Colonic mucosa (tissue), 4 donors: ENCODE results near the gene CELSR3. TPM values are rescaled to one million over a fixed set of nuclear protein-coding genes. Genes with fewer than 3 reads are reported as not detected.
A peak's percentile ranks its signal among the peaks of the same experiment; 100 is the strongest.

Experiments
- DNase-seq: peaks from one replicate; pipeline ENCODE4 v3.0.0-alpha.2; 2020
- H3K27ac ChIP-seq: fragments of 200-600 bp; one replicate; pipeline ENCODE4 v1.8.0; 2021
- H3K27me3 ChIP-seq: fragments of 200-600 bp; one replicate; pipeline ENCODE4 v1.8.0; 2021
- H3K36me3 ChIP-seq: fragments of 200-600 bp; one replicate; pipeline ENCODE4 v1.8.0; 2021
- H3K4me1 ChIP-seq: fragments of 200-600 bp; one replicate; pipeline ENCODE4 v1.8.0; 2021; ENCODE audit warnings: mild to moderate bottlenecking
- H3K4me3 ChIP-seq: fragments of 200-600 bp; one replicate; pipeline ENCODE4 v1.8.0; 2021
- H3K9ac ChIP-seq, 2 donors: one replicate each; pipeline ENCODE4 v1.7.0; 2013; ENCODE audit warnings: control low read depth in 2 of 2, low read depth in 2 of 2, low read length in 2 of 2
- H3K9me3 ChIP-seq: fragments of 200-600 bp; one replicate; pipeline ENCODE4 v1.8.0; 2021
- intact Hi-C: fragments of 100-400 bp; cut with DNase I; formaldehyde crosslinking; loops from one replicate; pipeline ENCODE4 v1.14.1; 2022
- total RNA-seq, 2 donors: library from RNA; stranded (reverse); fragmentation: NEBNext Ultra II Directional in 1 of 2; extraction: Animal tissue kit (Norgen Biotek cat#: 25700) in 1 of 2; gene quantifications; one replicate each; pipeline ENCODE4 v1.2.1, GENCODE V29; 2021
- TF ChIP-seq, protein P1 (sequence below): fragments of 200-600 bp; IDR thresholded peaks from one replicate; pipeline ENCODE4 v1.8.0; 2022; ENCODE audit warnings: antibody characterized with exemption, mild to moderate bottlenecking
- donor health status: healthy.
- donor health status: DM: no; HTN: no; CAD: no.
- donor health status: DM: no; HTN: no; CAD: no.

The CELSR3 gene
- total RNA-seq, 2 donors from 2014 or later, result 1.3 to 2.0 TPM

DNA sequence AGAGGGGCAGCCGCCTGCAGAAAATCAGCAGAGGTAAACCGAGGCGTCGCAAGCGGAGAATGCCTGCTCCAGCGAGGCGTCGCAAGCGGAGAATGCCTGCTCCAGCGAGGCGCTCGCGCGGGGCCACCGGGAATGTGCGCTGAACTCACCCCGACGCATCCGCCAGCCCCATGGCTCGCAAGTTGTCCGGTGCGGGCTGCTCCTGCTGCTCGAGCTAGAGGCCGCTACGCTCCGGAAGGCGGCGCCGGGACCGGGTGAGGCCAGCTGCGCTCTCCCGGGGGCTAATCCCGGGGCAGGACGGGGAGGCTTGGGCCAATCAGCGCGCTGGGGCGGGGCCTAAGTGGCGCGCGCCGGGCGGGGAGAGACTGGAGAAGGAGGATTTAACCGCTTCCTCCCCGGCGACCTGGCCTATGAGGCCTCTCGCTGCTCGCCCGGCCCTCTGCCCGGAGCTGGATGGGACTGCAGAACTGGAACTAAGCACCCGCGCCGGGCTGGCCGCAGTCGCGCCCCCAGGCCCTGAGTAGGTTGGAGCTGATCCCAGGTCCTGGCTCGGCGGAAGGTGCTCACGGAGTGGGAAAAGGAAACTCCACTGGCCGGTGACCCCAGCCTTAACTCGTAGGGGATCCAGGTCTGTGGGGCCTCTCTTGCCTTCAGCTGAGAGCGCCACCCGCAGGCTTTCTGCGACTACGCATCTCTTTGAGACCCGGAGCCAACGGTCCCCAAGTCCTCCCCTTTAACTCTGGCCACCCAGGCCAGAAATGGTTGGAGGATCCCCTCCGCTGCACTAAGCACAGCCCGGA, 27.3 kb downstream of the CELSR3 start, which contains the start of gene SLC26A6:
Gene SLC26A6, minus strand, starts transcription at position 240 of the 800 bp plus-strand sequence. Its CDS starts 68 bp downstream, at position 172.
- Histone ChIP-seq H3K9ac (peak within 1 kb of the TSS; percentile 85 to 87), H3K27ac (peak within 1 kb of the TSS; percentile 78), H3K27me3 (no peaks in the 10 kb centered on the region), H3K4me3 (peak within 1 kb of the TSS; percentile 87), H3K36me3 (peaks cover 6% of the 10 kb centered on the region), H3K9me3 (no peaks in the 10 kb centered on the region), H3K4me1 (peaks cover 4% of the 10 kb centered on the region)
- TF ChIP-seq, protein P1, sequence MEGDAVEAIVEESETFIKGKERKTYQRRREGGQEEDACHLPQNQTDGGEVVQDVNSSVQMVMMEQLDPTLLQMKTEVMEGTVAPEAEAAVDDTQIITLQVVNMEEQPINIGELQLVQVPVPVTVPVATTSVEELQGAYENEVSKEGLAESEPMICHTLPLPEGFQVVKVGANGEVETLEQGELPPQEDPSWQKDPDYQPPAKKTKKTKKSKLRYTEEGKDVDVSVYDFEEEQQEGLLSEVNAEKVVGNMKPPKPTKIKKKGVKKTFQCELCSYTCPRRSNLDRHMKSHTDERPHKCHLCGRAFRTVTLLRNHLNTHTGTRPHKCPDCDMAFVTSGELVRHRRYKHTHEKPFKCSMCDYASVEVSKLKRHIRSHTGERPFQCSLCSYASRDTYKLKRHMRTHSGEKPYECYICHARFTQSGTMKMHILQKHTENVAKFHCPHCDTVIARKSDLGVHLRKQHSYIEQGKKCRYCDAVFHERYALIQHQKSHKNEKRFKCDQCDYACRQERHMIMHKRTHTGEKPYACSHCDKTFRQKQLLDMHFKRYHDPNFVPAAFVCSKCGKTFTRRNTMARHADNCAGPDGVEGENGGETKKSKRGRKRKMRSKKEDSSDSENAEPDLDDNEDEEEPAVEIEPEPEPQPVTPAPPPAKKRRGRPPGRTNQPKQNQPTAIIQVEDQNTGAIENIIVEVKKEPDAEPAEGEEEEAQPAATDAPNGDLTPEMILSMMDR, result peak; percentile 50
- peak; percentile 99 for DNase-seq
- intact Hi-C loops, result loop anchor here (10.0 kb wide), 1 partner anchor 171 kb away; a partner anchor contains a TSS

DNA sequence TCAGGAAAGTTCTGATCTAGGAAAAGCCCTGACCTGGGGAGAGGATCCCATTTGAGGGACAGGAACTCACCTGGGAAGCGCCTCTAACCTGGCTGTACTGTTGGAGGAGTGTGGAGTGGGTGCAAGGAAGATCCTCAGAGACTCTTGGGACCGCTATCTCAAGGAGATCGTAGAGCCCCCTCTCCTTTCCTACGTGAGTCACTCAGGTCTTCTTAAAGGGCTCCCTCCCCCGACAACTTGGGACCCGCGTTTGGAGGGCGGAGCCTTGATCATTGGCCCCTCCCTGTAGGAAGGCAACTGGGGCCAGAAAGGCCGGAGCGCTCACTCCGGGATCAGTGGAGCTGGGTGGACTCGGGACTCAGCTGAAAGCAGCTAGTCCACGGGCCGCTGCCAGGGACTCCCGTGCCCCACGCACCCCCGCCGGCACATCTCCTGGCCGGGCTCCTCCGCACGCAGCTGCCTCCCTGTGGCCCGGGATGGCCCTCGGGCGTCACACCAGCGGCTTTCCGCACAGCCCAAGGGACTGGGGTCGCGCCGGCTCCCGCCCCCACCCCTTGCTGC, 27.9 kb downstream of the CELSR3 start:
- intact Hi-C loops, result loop anchor here (10.0 kb wide), 1 partner anchor 170 kb away; a partner anchor contains a TSS
- Histone ChIP-seq H3K9me3 (no peaks in the 10 kb centered on the region), H3K27me3 (no peaks in the 10 kb centered on the region), H3K9ac (peak overlapping the region; percentile 85 to 87), H3K4me3 (peak overlapping the region; percentile 87), H3K36me3 (peaks cover 10% of the 10 kb centered on the region), H3K4me1 (peaks cover 4% of the 10 kb centered on the region), H3K27ac (peak overlapping the region; percentile 78)
- DNase-seq, result peak; percentile 82
- TF ChIP-seq, protein P1, result no peak

DNA sequence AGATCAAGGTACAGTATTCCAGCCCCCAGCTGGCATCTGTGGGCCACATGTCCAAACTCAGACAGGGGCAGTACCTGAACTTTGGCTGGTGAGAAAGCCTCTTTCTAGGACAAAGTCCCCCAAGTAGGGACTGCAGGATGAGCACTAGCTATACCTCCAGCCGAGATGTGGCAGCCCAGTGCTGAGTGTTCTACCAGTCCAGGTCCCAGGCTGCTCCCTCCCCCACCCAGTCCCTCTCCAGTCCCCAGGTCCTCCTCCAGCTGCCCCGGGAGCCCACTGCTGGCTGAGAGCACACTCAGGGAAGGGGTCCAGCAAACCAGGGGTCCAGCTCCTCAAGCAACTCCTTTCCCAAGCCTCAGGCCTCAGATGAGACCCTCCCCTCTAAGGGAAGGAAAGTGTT, 28.9 kb downstream of the CELSR3 start:
- peaks cover 4% of the 10 kb centered on the region for H3K4me1 ChIP-seq
- intact Hi-C loops, result loop anchor here (10.0 kb wide), 1 partner anchor 169 kb away; a partner anchor contains a TSS
- peak overlapping the region; percentile 24 to 85 for H3K9ac ChIP-seq
- H3K27ac ChIP-seq, result no peak overlapping the region
- peaks cover 12% of the 10 kb centered on the region for H3K36me3 ChIP-seq
- H3K9me3 ChIP-seq, result no peaks in the 10 kb centered on the region
- no peak overlapping the region for H3K4me3 ChIP-seq
- no peak for DNase-seq
- TF ChIP-seq, protein P1, result no peak
- no peaks in the 10 kb centered on the region for H3K27me3 ChIP-seq

DNA sequence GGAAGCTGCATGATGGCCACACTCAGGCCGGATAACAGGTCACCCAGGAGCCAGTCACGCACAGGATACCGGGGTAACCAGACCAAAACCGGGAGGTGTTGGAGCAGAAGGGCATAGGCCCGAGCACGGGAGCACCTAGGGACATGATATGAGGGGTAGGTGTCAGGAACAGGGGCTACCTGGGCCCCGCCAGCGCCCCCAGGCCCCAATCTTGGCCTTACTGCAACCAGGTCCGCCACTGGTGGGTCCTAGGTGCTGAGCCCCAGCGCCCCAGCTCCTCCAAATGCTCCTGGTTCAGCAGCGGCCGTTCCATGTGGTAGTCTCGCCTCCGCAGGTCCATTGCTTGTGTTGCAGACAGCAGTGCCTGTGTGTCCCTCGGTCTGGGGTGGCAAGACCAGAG, 29.4 kb downstream of the CELSR3 start:
- Histone ChIP-seq H3K4me1 (peaks cover 4% of the 10 kb centered on the region), H3K27ac (no peak overlapping the region), H3K27me3 (no peaks in the 10 kb centered on the region), H3K4me3 (no peak overlapping the region), H3K9me3 (no peaks in the 10 kb centered on the region), H3K9ac (no peak overlapping the region), H3K36me3 (peaks cover 12% of the 10 kb centered on the region)
- DNase-seq, result no peak
- intact Hi-C loops, result loop anchor here (10.0 kb wide), 1 partner anchor 168 kb away; a partner anchor contains a TSS
- TF ChIP-seq, protein P1, result no peak

DNA sequence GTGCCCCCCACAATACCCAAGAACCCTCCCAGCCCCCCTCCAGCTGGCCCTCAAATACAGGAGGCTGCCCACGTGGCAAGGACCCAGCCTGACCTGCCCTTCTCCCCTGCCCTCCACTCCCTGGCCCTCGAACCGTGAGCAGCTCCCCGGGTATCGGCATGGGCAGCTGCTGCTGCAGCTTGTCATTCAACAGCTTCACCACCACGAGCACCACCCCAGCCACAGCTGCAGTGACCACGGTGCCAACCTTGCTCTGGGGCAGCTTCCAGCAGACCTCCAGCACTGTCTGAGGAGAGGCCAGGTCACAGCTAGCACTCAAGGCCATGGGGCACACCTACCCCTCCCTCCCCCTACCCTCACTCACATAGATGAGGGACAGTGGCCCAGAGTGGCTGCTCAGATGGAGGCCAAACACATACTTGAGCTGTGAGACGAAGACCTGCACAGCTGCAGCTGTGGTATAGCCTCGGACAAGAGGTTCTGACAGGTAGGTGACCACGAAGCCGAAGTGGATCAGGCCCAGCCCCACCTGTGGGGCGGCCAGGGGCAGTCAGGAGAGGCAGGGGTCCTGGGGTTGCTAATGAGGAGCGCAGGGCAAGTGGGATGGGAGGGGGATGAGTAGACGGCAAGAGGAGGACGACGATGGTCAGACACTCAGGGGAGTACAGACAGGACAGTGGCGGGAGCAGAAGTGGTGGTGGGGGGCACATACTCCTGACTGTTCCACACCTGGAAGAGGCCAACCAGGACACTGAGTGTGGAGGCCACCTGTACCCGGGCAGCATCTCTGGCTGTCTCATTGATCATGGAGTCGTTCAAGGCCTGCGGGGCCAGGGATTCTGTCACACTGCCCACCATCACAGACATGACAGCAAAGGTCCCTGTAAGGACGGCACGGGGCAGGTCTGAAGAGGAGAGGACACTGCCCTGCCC, 30.9 kb downstream of the CELSR3 start:
- peaks cover 12% of the 10 kb centered on the region for H3K36me3 ChIP-seq
- H3K9me3 ChIP-seq, result no peaks in the 10 kb centered on the region
- H3K4me3 ChIP-seq, result no peak overlapping the region
- H3K4me1 ChIP-seq, result peaks cover 4% of the 10 kb centered on the region
- TF ChIP-seq, protein P1, result no peak
- intact Hi-C loops, result loop anchor here (10.0 kb wide), 1 partner anchor 167 kb away; a partner anchor contains a TSS
- H3K9ac ChIP-seq, result no peak overlapping the region
- no peak overlapping the region for H3K27ac ChIP-seq
- no peak for DNase-seq
- no peaks in the 10 kb centered on the region for H3K27me3 ChIP-seq
